Esophagus squamous epithelium (tissue), 5 donors: ENCODE results near the gene APOL6. TPM values are rescaled to one million over a fixed set of nuclear protein-coding genes. Genes with fewer than 3 reads are reported as not detected.

Experiments used
- DNase-seq: peaks from one replicate; lab custom pipeline; 2025; lab: John Stamatoyannopoulos, UW
- H3K27ac ChIP-seq, 4 donors: fragments of 200-600 bp; sonication (generic); one replicate each; pipeline ENCODE4 v1.5.1; 2016 to 2019; ENCODE audit warnings: mild to moderate bottlenecking in 1 of 4
- H3K27me3 ChIP-seq, 4 donors: fragments of 200-600 bp; sonication (generic); 1 replicate in 3 of 4; 2 replicates in 1 of 4; pipeline versions ENCODE4 v1.5.1 to v1.6.0; 2017 to 2021; ENCODE audit warnings: antibody characterized with exemption in 1 of 4
- H3K36me3 ChIP-seq, 3 donors: fragments of 200-600 bp; sonication (generic); one replicate each; pipeline ENCODE4 v1.5.1; 2016 to 2019
- H3K4me1 ChIP-seq, 3 donors: fragments of 200-600 bp; sonication (generic); one replicate each; pipeline ENCODE4 v1.5.1; 2017 to 2019
- H3K4me3 ChIP-seq, 4 donors: fragments of 200-600 bp; sonication (generic); 1 replicate in 3 of 4; 2 replicates in 1 of 4; pipeline ENCODE4 v1.5.1; 2016 to 2019; ENCODE audit warnings: mild to moderate bottlenecking in 2 of 4, moderate library complexity in 1 of 4
- H3K9me3 ChIP-seq, 3 donors: fragments of 200-600 bp; sonication (generic); one replicate each; pipeline ENCODE4 v1.5.1; 2016 to 2019
- CTCF ChIP-seq, 6 experiments: fragments of 450-650 bp in 4 of 6; fragments of 200-600 bp in 2 of 6; sonication (generic) in 2 of 6; IDR thresholded peaks; one replicate each; pipeline ENCODE4 v1.5.1; 2016 to 2019; ENCODE audit warnings: antibody characterized with exemption in 6 of 6, mild to moderate bottlenecking in 4 of 6, moderate library complexity in 4 of 6
- POLR2A ChIP-seq, 4 donors: fragments of 450-650 bp; IDR thresholded peaks; one replicate each; pipeline ENCODE4 v1.6.1; 2017; ENCODE audit warnings: antibody characterized with exemption in 4 of 4, mild to moderate bottlenecking in 4 of 4, moderate library complexity in 3 of 4
- WGBS, 2 donors: methylation state at CpG; one replicate each; pipeline ENCODE4 v1.1.5; 2018; 5-methylcytosine and 5-hydroxymethylcytosine counted together
- intact Hi-C: fragments of 100-400 bp; cut with DNase I; formaldehyde crosslinking; loops from one replicate; pipeline ENCODE4 v1.15.0; 2022
- total RNA-seq, 4 donors: library from RNA; depleted of rRNA; stranded (reverse); fragments of >200 nt; gene quantifications; one replicate each; pipeline ENCODE4 v1.1.0, GENCODE V29; 2016
- donor health status: DM: yes; HTN: yes; CAD: no.

The APOL6 gene
- total RNA-seq, 4 donors from 2014 or later = 7.8 to 22.3 (median 9.5) TPM

GRCh38 chr22:35649636-35650250, 1.5 kb downstream of the APOL6 start:
- peaks cover 0 to 8% (median 0%) of the 10 kb centered on the region in 3 donors for H3K36me3 ChIP-seq
- H3K9me3 ChIP-seq = no peaks in the 10 kb centered on the region
- peaks cover 6 to 45% (median 25%) of the 10 kb centered on the region in 3 donors for H3K4me1 ChIP-seq
- intact Hi-C loops = no loop called here
- peak overlapping the region; percentile 90 to 98 (median 96) for H3K27ac ChIP-seq
- TF ChIP-seq POLR2A (IDR thresholded peaks at IDR 0.05) = no peak
- TF ChIP-seq CTCF (IDR thresholded peaks at IDR 0.05) = no peak
- DNase-seq = no peak
- WGBS, 2 donors = 44 to 65% methylated on average over 7 of the region's 7 CpGs
- H3K4me3 ChIP-seq = peak overlapping the region in 3 of 4 donors; percentile 57 to 88 (median 82)
- no peaks in the 10 kb centered on the region for H3K27me3 ChIP-seq

DNA sequence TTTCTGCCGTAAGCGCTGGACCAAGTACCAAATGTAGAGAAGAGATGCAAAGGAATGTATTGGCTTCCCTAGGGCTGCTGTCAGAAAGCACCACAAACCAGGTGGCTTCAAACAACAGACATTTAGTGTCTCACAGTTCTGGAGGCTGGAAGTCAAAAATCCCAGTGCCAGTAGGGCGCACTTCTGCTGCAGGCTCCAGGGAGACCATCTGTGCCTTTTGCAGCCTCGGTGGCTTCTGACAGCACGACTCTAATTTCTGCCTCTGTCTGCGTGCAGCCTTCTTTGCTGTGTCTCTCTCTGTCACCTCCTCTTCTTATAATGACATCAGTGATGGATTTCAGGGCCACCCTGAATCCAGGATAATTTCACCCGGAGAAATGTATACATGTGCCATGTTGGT, 2.8 kb downstream of the APOL6 start:
- Histone ChIP-seq H3K9me3 (no peaks in the 10 kb centered on the region), H3K4me3 (no peak overlapping the region), H3K4me1 (peaks cover 6 to 45% (median 25%) of the 10 kb centered on the region in 3 donors), H3K27ac (no peak overlapping the region), H3K36me3 (peaks cover 0 to 16% (median 0%) of the 10 kb centered on the region in 3 donors), H3K27me3 (no peaks in the 10 kb centered on the region)
- TF ChIP-seq POLR2A (IDR thresholded peaks at IDR 0.05) (no peak), CTCF (IDR thresholded peaks at IDR 0.05) (no peak)
- no peak for DNase-seq
- intact Hi-C loops = no loop called here
- WGBS, 2 donors = 96 to 99% methylated on average over 7 of the region's 7 CpGs

DNA sequence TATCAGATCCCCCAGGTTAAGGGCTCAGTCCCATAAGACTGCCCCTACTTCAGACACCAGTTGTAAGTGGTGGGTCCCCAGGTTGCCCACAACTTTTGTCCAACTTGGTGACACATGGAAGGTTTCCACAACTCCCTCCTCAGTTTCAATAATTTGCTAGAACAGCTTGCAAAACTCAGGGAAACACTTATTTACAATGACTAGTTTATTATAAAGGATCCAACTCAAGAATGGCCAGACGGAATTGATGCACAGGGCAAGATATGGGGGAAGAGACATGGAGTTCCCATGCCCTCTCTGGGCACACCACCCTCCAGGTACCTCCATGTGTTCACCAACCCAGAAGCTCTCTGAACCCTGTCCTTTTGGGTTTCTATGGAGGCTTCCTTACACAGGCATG, 5.6 kb downstream of the APOL6 start:
- 100% methylated on average over 1 of the region's 1 CpG; no CpG with 5 or more reads in 1 of the 2 donors for WGBS, 2 donors
- H3K36me3 ChIP-seq = peaks cover 5 to 43% (median 13%) of the 10 kb centered on the region in 3 donors
- TF ChIP-seq POLR2A (IDR thresholded peaks at IDR 0.05) = no peak
- TF ChIP-seq CTCF (IDR thresholded peaks at IDR 0.05) = no peak
- H3K9me3 ChIP-seq = no peaks in the 10 kb centered on the region
- intact Hi-C loops = no loop called here
- no peak for DNase-seq
- no peaks in the 10 kb centered on the region for H3K27me3 ChIP-seq
- peaks cover 5 to 24% (median 11%) of the 10 kb centered on the region in 3 donors for H3K4me1 ChIP-seq
- H3K27ac ChIP-seq = no peak overlapping the region
- no peak overlapping the region for H3K4me3 ChIP-seq

DNA sequence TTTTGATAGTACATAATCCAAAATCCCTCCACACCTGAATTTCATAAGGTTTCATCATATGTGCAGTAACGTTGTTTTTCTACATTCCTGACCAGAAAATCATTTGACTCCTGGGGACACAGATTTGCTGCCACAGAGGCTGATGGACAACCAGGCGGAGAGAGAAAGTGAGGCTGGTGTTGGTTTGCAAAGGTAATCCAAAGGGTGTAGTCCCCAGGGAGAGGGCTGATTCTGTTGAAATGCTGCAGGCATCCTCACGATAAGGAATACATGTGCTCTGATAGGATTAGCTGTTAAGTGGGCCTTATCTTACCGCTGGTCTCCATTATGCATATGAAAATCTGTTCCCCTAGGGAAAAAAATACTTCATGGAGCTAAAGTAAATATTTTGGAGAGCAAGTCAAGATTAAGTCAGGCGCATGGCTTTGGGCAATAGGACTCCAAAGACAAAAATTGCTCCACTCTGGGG, 8.1 kb downstream of the APOL6 start:
- TF ChIP-seq POLR2A (IDR thresholded peaks at IDR 0.05) (no peak), CTCF (IDR thresholded peaks at IDR 0.05) (no peak)
- no peak overlapping the region for H3K4me3 ChIP-seq
- no peaks in the 10 kb centered on the region for H3K27me3 ChIP-seq
- intact Hi-C loops = loop anchor here (5.0 kb wide), 1 partner anchor 606 kb away; no protein-coding TSS in a partner anchor
- no peak for DNase-seq
- H3K27ac ChIP-seq = no peak overlapping the region
- peaks cover 19 to 57% (median 19%) of the 10 kb centered on the region in 3 donors for H3K36me3 ChIP-seq
- H3K4me1 ChIP-seq = peaks cover 0 to under 1% (median 0%) of the 10 kb centered on the region in 3 donors
- H3K9me3 ChIP-seq = no peaks in the 10 kb centered on the region
- 84 to 92% methylated on average over 5 of the region's 5 CpGs for WGBS, 2 donors

DNA sequence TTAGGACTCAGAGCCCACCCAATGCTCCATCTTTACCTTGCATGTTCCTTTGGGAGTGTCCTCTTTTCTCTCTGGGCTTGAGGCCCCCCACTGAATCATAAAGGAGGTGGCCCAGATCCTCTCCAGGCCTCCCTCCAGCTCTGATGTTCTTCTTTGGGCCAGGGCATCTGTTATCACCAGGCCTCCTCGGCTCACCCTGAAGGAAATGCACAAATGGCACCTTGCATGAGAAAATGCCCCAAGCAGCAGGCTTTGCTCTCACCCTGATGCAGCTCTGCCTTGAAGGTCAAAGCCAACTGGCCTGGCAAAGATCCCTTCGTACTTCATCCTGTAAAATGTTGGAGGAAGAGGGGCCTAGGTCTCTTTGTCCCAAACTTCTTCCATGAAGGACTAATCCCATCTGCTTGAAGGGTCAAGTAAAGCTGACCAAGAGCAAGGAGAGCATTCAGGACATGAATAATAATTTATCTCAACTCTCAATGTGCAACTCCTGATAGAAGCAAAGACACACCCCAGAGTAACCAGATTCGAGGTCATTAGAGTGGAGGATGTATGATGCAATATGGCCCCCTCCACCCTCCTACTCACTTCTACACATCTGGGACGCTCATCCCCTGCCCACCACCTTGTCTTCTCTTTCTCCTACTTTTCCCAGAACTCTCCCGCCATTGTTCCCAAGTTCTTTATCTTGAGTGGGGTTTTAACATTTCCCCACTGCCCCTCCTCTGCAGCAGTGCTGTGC, 9.5 kb downstream of the APOL6 start:
- H3K4me3 ChIP-seq = no peak overlapping the region
- H3K4me1 ChIP-seq = peaks cover 0 to 14% (median 3%) of the 10 kb centered on the region in 3 donors
- peaks cover 19 to 61% (median 19%) of the 10 kb centered on the region in 3 donors for H3K36me3 ChIP-seq
- intact Hi-C loops = loop anchor here (5.0 kb wide), 1 partner anchor 605 kb away; no protein-coding TSS in a partner anchor
- H3K9me3 ChIP-seq = no peaks in the 10 kb centered on the region
- DNase-seq = no peak
- H3K27me3 ChIP-seq = no peaks in the 10 kb centered on the region
- TF ChIP-seq POLR2A (IDR thresholded peaks at IDR 0.05) (no peak), CTCF (IDR thresholded peaks at IDR 0.05) (no peak)
- H3K27ac ChIP-seq = no peak overlapping the region
- WGBS, 2 donors = 69 to 73% methylated on average over 5 of the region's 5 CpGs
